ENCODE results near the gene FMNL2. TPM values are rescaled to one million over a fixed set of nuclear protein-coding genes. Genes with fewer than 3 reads are reported as not detected.

The FMNL2 gene
- total RNA-seq, result 1 to 10 TPM; 7.7 to 9.3 TPM
- polyA plus RNA-seq, result 1 to 10 TPM; 1.5 to 2.5 TPM

GRCh38 chr2:152335016-152335725 lies at the start of gene FMNL2:
FMNL2 (plus strand) TSS chr2:152335174.
- H3K27me3 ChIP-seq (ENCODE audit: control insufficient read depth in 4 of 4, insufficient read depth in 4 of 4, low read length in 3 of 4), result no peaks in the 10 kb centered on the region
- H3K9me3 ChIP-seq (ENCODE audit: control insufficient read depth in 4 of 4, low read length in 3 of 4), result no peaks in the 10 kb centered on the region
- peaks cover 0 to 14% (median 7%) of the 10 kb centered on the region in 4 donors for H3K4me1 ChIP-seq (ENCODE audit: control insufficient read depth in 4 of 4, insufficient read depth in 4 of 4, low read length in 3 of 4)
- peak within 1 kb of the TSS; percentile 78 to 84 (median 83) for H3K4me3 ChIP-seq (ENCODE audit: low read depth in 1 of 3, low read length in 3 of 3)
- peak within 1 kb of the TSS; percentile 63 to 71 for H3K27ac ChIP-seq (ENCODE audit: low read depth in 1 of 2, low read length in 2 of 2)
- H3K9ac ChIP-seq (ENCODE audit: low read depth in 1 of 2, low read length in 2 of 2), result peak within 1 kb of the TSS; percentile 52 to 69
- no peaks in the 10 kb centered on the region for H3K36me3 ChIP-seq (ENCODE audit: control insufficient read depth in 4 of 4, insufficient read depth in 3 of 4, low read depth in 1 of 4, low read length in 3 of 4)
- peak; percentile 54 for TF ChIP-seq YY1 (IDR thresholded peaks at IDR 0.05)
- peak in 1 of 2 donors; percentile 15 for TF ChIP-seq GABPA (IDR thresholded peaks at IDR 0.05 in 1 of 2, conservative IDR thresholded peaks at IDR 0.05 in 1 of 2)
- TF ChIP-seq, protein P1, sequence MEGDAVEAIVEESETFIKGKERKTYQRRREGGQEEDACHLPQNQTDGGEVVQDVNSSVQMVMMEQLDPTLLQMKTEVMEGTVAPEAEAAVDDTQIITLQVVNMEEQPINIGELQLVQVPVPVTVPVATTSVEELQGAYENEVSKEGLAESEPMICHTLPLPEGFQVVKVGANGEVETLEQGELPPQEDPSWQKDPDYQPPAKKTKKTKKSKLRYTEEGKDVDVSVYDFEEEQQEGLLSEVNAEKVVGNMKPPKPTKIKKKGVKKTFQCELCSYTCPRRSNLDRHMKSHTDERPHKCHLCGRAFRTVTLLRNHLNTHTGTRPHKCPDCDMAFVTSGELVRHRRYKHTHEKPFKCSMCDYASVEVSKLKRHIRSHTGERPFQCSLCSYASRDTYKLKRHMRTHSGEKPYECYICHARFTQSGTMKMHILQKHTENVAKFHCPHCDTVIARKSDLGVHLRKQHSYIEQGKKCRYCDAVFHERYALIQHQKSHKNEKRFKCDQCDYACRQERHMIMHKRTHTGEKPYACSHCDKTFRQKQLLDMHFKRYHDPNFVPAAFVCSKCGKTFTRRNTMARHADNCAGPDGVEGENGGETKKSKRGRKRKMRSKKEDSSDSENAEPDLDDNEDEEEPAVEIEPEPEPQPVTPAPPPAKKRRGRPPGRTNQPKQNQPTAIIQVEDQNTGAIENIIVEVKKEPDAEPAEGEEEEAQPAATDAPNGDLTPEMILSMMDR (IDR thresholded peaks at IDR 0.05; ENCODE audit: low read depth, low read length, missing input control), result no peak
- TF ChIP-seq NR2F2 (IDR thresholded peaks at IDR 0.05), result no peak
- TF ChIP-seq, protein P2, sequence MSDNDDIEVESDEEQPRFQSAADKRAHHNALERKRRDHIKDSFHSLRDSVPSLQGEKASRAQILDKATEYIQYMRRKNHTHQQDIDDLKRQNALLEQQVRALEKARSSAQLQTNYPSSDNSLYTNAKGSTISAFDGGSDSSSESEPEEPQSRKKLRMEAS (IDR thresholded peaks at IDR 0.05), result no peak
- TF ChIP-seq RAD21 (IDR thresholded peaks at IDR 0.05), result peak in 1 of 2 donors; percentile 42
- TF ChIP-seq EGR1 (IDR thresholded peaks at IDR 0.05; ENCODE audit: low read depth in 2 of 2), result peak in 1 of 2 donors; percentile 25
- no peak for TF ChIP-seq HNF4G (IDR thresholded peaks at IDR 0.05)
- no peak for TF ChIP-seq RXRA (IDR thresholded peaks at IDR 0.05)
- no peak for TF ChIP-seq SP1 (IDR thresholded peaks at IDR 0.05)
- no peak for TF ChIP-seq FOXA2 (IDR thresholded peaks at IDR 0.05)
- TF ChIP-seq ZBTB33 (IDR thresholded peaks at IDR 0.05), result no peak
- TF ChIP-seq FOXA1 (IDR thresholded peaks at IDR 0.05), result no peak
- no peak for TF ChIP-seq TAF1 (conservative IDR thresholded peaks at IDR 0.05)
- TF ChIP-seq, protein P3, sequence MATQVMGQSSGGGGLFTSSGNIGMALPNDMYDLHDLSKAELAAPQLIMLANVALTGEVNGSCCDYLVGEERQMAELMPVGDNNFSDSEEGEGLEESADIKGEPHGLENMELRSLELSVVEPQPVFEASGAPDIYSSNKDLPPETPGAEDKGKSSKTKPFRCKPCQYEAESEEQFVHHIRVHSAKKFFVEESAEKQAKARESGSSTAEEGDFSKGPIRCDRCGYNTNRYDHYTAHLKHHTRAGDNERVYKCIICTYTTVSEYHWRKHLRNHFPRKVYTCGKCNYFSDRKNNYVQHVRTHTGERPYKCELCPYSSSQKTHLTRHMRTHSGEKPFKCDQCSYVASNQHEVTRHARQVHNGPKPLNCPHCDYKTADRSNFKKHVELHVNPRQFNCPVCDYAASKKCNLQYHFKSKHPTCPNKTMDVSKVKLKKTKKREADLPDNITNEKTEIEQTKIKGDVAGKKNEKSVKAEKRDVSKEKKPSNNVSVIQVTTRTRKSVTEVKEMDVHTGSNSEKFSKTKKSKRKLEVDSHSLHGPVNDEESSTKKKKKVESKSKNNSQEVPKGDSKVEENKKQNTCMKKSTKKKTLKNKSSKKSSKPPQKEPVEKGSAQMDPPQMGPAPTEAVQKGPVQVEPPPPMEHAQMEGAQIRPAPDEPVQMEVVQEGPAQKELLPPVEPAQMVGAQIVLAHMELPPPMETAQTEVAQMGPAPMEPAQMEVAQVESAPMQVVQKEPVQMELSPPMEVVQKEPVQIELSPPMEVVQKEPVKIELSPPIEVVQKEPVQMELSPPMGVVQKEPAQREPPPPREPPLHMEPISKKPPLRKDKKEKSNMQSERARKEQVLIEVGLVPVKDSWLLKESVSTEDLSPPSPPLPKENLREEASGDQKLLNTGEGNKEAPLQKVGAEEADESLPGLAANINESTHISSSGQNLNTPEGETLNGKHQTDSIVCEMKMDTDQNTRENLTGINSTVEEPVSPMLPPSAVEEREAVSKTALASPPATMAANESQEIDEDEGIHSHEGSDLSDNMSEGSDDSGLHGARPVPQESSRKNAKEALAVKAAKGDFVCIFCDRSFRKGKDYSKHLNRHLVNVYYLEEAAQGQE (IDR thresholded peaks at IDR 0.05), result no peak
- TF ChIP-seq HNF4A (conservative IDR thresholded peaks at IDR 0.05), result no peak
- no peak for TF ChIP-seq JUND (IDR thresholded peaks at IDR 0.05)
- no peak for TF ChIP-seq ATF3 (IDR thresholded peaks at IDR 0.05)
- peak; percentile 78 for DNase-seq (ENCODE audit: low spot score)
- WGBS, result 1% methylated on average over 85 of the region's 85 CpGs
